ENCODE results near the gene THAP11.

DNA sequence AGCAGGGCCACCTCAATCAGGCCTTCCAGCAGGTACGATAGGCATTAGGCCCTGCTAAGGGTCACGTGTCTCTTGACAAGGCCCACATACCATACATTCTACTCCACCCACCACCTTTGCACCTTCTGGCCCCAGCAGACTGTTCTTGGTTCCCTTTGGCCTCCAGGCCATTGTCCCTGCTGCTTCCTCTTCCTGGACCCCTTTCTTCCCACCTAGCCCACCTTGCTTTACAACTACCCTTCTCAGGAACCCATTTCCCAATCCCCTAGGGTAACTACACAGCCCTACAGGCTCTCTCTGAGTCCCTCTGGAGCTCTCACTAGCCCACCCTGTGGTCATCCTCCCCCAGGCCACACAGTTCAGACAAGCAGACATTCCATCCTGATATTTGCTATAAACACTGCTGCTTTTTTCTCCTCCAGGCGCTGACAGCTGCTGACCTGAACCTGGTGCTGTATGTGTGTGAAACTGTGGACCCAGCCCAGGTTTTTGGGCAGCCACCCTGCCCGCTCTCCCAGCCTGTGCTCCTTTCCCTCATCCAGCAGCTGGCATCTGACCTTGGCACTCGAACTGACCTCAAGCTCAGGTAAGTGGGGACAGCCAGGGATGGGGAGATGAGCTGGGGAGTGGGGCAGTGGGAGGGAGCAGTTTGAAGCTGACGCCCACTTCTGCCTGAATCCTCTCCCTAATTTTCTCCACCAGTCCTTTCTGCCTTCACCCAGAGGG, 41.2 kb downstream of the THAP11 start:
- TF ChIP-seq EZH2 (IDR thresholded peaks at IDR 0.05; ENCODE audit: insufficient read depth, poor library complexity, severe bottlenecking) (no peak), EZH2phosphoT487 (IDR thresholded peaks at IDR 0.05; ENCODE audit: insufficient read depth, low read depth) (no peak)

Measured in GM23248 (cell line).